Measurements from ENCODE around the gene NID1.

- TF ChIP-seq, protein P1, sequence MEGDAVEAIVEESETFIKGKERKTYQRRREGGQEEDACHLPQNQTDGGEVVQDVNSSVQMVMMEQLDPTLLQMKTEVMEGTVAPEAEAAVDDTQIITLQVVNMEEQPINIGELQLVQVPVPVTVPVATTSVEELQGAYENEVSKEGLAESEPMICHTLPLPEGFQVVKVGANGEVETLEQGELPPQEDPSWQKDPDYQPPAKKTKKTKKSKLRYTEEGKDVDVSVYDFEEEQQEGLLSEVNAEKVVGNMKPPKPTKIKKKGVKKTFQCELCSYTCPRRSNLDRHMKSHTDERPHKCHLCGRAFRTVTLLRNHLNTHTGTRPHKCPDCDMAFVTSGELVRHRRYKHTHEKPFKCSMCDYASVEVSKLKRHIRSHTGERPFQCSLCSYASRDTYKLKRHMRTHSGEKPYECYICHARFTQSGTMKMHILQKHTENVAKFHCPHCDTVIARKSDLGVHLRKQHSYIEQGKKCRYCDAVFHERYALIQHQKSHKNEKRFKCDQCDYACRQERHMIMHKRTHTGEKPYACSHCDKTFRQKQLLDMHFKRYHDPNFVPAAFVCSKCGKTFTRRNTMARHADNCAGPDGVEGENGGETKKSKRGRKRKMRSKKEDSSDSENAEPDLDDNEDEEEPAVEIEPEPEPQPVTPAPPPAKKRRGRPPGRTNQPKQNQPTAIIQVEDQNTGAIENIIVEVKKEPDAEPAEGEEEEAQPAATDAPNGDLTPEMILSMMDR (IDR thresholded peaks at IDR 0.05), result no peak
- no peak for TF ChIP-seq POLR2A (IDR thresholded peaks at IDR 0.05)
Measured at GRCh38 chr1:236112332-236112627, 47.4 kb upstream of the NID1 start.

Data from heart left ventricle (tissue), 13 donors.